Measurements from ENCODE around the gene PAPOLA.

GRCh38 chr14:96580566-96580965, 78.4 kb downstream of the PAPOLA start:
- TF ChIP-seq ZNF655 (CRISPR knock-in tag; IDR thresholded peaks at IDR 0.05): no peak
- no peak for TF ChIP-seq NFE2L1 (tag; IDR thresholded peaks at IDR 0.05; ENCODE audit: borderline replicate concordance, low read depth)
- no peak for TF ChIP-seq ADNP (tag; IDR thresholded peaks at IDR 0.05)
- TF ChIP-seq ZBTB7A (IDR thresholded peaks at IDR 0.05; ENCODE audit: borderline replicate concordance, control insufficient read depth, low read depth, low read length): no peak
- TF ChIP-seq NEUROD1 (IDR thresholded peaks at IDR 0.05; ENCODE audit: borderline replicate concordance, low read depth, low read length, partially characterized antibody): no peak
- TF ChIP-seq SP2 (IDR thresholded peaks at IDR 0.05; ENCODE audit: extremely low read depth, low read depth, low read length, poor library complexity, severe bottlenecking): no peak
- no peak for TF ChIP-seq CTCF (IDR thresholded peaks at IDR 0.05 in 2 of 3, conservative IDR thresholded peaks at IDR 0.05 in 1 of 3; ENCODE audit: insufficient read depth in 2 of 3, low read depth in 1 of 3, low read length in 3 of 3)
- TF ChIP-seq YY1 (IDR thresholded peaks at IDR 0.05; ENCODE audit: borderline replicate concordance in 1 of 3, control insufficient read depth in 1 of 3, extremely low read depth in 1 of 3, insufficient read depth in 3 of 3, insufficient read length in 1 of 3, insufficient replicate concordance in 2 of 3, low read depth in 1 of 3, low read length in 2 of 3): no peak
- no peak for TF ChIP-seq AFF4 (CRISPR knock-in tag; IDR thresholded peaks at IDR 0.05)
- TF ChIP-seq RFX5 (IDR thresholded peaks at IDR 0.05; ENCODE audit: low read depth, low read length): no peak
- TF ChIP-seq SP1 (CRISPR knock-in tag; IDR thresholded peaks at IDR 0.05): no peak
- no peak for TF ChIP-seq HNRNPLL (IDR thresholded peaks at IDR 0.05; ENCODE audit: low read depth, low read length, poor library complexity, severe bottlenecking)

All from K562 (cell line).